Measurements from ENCODE around the gene ASTN2. TPM values are rescaled to one million over a fixed set of nuclear protein-coding genes. Genes with fewer than 3 reads are reported as not detected.

The ASTN2 gene
- polyA plus RNA-seq, 1 donor from 2014 or later = 6.8 TPM

DNA sequence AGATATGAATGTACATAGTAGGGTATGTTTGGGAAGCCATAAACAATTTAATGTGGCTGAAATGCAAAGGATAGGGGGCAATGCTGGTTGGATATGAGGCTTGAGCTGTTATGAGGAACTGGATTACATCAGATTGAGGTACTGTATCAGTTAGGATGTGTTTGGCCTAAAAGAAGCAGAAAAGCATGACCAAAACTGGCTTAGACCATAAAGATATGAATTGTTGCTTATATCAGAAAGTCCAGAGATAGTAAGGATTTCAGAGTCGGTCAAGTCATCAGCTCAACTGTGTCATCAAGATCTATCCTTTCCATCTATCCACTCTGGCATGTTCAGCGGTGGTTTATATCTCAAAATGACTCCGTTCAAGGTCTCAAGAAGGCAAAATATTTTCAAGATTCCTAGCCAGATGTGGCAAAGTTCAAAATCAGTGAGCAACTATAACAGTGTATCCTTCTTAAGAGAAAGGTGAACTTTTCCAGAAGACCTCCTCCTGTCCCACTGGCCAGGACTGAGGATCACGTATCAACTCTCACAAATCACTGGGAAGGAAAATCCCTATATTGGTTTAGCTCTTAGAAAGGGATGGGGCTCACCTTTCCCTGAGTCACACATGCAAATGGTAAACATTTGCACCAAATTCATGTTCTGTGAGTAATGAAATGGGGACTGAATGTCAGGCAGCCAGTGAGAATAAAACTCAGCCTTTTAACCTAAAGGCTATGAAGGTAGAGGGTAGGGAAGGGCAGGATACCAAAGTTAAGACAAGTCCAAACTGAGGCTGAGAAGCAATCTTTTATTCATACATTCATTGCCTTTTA lies 469.9 kb downstream of the ASTN2 start:
- no peaks in the 10 kb centered on the region for H3K27me3 ChIP-seq (ENCODE audit: insufficient read depth, low read depth, low read length)
- H3K9me3 ChIP-seq (ENCODE audit: low read length) = no peaks in the 10 kb centered on the region
- no peaks in the 10 kb centered on the region for H3K9me2 ChIP-seq (ENCODE audit: insufficient read depth, low read length)
- no peaks in the 10 kb centered on the region for H3F3A ChIP-seq (ENCODE audit: insufficient read depth, low read length, poor library complexity, severe bottlenecking)
- H3K36me3 ChIP-seq (ENCODE audit: insufficient read depth, low read length) = no peaks in the 10 kb centered on the region
- TF ChIP-seq RAD21 (conservative IDR thresholded peaks at IDR 0.05) (no peak), POLR2AphosphoS5 (IDR thresholded peaks at IDR 0.05) (no peak), SMC3 (conservative IDR thresholded peaks at IDR 0.05; ENCODE audit: poor library complexity) (no peak), MXI1 (conservative IDR thresholded peaks at IDR 0.05; ENCODE audit: poor library complexity, severe bottlenecking) (no peak), TAF1 (IDR thresholded peaks at IDR 0.05; ENCODE audit: low read depth) (no peak), EP300 (conservative IDR thresholded peaks at IDR 0.05; ENCODE audit: poor library complexity, severe bottlenecking) (no peak), EZH2 (IDR thresholded peaks at IDR 0.05; ENCODE audit: borderline replicate concordance, insufficient read depth, low read length, poor library complexity, severe bottlenecking) (no peak)
- TF ChIP-seq, protein P1, sequence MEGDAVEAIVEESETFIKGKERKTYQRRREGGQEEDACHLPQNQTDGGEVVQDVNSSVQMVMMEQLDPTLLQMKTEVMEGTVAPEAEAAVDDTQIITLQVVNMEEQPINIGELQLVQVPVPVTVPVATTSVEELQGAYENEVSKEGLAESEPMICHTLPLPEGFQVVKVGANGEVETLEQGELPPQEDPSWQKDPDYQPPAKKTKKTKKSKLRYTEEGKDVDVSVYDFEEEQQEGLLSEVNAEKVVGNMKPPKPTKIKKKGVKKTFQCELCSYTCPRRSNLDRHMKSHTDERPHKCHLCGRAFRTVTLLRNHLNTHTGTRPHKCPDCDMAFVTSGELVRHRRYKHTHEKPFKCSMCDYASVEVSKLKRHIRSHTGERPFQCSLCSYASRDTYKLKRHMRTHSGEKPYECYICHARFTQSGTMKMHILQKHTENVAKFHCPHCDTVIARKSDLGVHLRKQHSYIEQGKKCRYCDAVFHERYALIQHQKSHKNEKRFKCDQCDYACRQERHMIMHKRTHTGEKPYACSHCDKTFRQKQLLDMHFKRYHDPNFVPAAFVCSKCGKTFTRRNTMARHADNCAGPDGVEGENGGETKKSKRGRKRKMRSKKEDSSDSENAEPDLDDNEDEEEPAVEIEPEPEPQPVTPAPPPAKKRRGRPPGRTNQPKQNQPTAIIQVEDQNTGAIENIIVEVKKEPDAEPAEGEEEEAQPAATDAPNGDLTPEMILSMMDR (IDR thresholded peaks at IDR 0.05; ENCODE audit: poor library complexity, severe bottlenecking) = no peak
- TF ChIP-seq, protein P2, sequence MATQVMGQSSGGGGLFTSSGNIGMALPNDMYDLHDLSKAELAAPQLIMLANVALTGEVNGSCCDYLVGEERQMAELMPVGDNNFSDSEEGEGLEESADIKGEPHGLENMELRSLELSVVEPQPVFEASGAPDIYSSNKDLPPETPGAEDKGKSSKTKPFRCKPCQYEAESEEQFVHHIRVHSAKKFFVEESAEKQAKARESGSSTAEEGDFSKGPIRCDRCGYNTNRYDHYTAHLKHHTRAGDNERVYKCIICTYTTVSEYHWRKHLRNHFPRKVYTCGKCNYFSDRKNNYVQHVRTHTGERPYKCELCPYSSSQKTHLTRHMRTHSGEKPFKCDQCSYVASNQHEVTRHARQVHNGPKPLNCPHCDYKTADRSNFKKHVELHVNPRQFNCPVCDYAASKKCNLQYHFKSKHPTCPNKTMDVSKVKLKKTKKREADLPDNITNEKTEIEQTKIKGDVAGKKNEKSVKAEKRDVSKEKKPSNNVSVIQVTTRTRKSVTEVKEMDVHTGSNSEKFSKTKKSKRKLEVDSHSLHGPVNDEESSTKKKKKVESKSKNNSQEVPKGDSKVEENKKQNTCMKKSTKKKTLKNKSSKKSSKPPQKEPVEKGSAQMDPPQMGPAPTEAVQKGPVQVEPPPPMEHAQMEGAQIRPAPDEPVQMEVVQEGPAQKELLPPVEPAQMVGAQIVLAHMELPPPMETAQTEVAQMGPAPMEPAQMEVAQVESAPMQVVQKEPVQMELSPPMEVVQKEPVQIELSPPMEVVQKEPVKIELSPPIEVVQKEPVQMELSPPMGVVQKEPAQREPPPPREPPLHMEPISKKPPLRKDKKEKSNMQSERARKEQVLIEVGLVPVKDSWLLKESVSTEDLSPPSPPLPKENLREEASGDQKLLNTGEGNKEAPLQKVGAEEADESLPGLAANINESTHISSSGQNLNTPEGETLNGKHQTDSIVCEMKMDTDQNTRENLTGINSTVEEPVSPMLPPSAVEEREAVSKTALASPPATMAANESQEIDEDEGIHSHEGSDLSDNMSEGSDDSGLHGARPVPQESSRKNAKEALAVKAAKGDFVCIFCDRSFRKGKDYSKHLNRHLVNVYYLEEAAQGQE (IDR thresholded peaks at IDR 0.05; ENCODE audit: borderline replicate concordance) = no peak
- H2AFZ ChIP-seq (ENCODE audit: low read depth, low read length) = no peak overlapping the region
- H3K79me2 ChIP-seq (replicated peaks; ENCODE audit: insufficient read depth, low read length) = no peaks in the 10 kb centered on the region
- no peak overlapping the region for H3K9ac ChIP-seq (ENCODE audit: low read length)
- no peak overlapping the region for H3K4me2 ChIP-seq (ENCODE audit: low read length)
- H4K20me1 ChIP-seq (ENCODE audit: insufficient read depth) = no peaks in the 10 kb centered on the region
- H3K27ac ChIP-seq (ENCODE audit: low read length) = no peak overlapping the region
- H3K4me3 ChIP-seq (ENCODE audit: low read length) = no peak overlapping the region

DNA sequence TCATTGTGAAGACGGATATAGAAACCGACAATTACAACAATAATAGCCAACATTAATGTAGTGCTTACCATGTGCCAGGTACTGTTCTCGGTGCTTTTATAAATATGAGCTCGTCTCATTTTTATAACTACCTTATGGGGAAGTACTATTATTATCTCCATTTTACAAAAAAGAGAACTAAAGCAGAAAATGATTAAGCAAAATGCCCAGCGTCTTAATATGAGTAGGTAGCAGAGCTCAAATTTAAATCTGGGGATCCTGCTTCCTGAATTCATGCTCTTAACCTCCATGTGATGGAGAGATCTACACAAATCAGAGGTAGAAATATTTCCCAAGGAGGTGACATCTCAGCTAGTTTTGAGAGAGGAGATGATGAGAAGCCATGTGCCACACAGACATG lies 470.9 kb downstream of the ASTN2 start:
- Histone ChIP-seq H3K9me3 (ENCODE audit: low read length) (no peaks in the 10 kb centered on the region), H3K4me3 (ENCODE audit: low read length) (no peak overlapping the region), H3K27ac (ENCODE audit: low read length) (no peak overlapping the region), H4K20me1 (ENCODE audit: insufficient read depth) (no peaks in the 10 kb centered on the region), H3K9ac (ENCODE audit: low read length) (no peak overlapping the region), H3K36me3 (ENCODE audit: insufficient read depth, low read length) (no peaks in the 10 kb centered on the region), H3K4me2 (ENCODE audit: low read length) (no peak overlapping the region), H3F3A (ENCODE audit: insufficient read depth, low read length, poor library complexity, severe bottlenecking) (no peaks in the 10 kb centered on the region), H2AFZ (ENCODE audit: low read depth, low read length) (no peak overlapping the region), H3K27me3 (ENCODE audit: insufficient read depth, low read depth, low read length) (no peaks in the 10 kb centered on the region), H3K79me2 (replicated peaks; ENCODE audit: insufficient read depth, low read length) (no peaks in the 10 kb centered on the region), H3K9me2 (ENCODE audit: insufficient read depth, low read length) (no peaks in the 10 kb centered on the region)
- TF ChIP-seq, protein P1 (IDR thresholded peaks at IDR 0.05; ENCODE audit: poor library complexity, severe bottlenecking) = no peak
- TF ChIP-seq SMC3 (conservative IDR thresholded peaks at IDR 0.05; ENCODE audit: poor library complexity) = no peak
- no peak for TF ChIP-seq MXI1 (conservative IDR thresholded peaks at IDR 0.05; ENCODE audit: poor library complexity, severe bottlenecking)
- no peak for TF ChIP-seq RAD21 (conservative IDR thresholded peaks at IDR 0.05)
- no peak for TF ChIP-seq TAF1 (IDR thresholded peaks at IDR 0.05; ENCODE audit: low read depth)
- TF ChIP-seq EZH2 (IDR thresholded peaks at IDR 0.05; ENCODE audit: borderline replicate concordance, insufficient read depth, low read length, poor library complexity, severe bottlenecking) = no peak
- no peak for TF ChIP-seq POLR2AphosphoS5 (IDR thresholded peaks at IDR 0.05)
- TF ChIP-seq, protein P2 (IDR thresholded peaks at IDR 0.05; ENCODE audit: borderline replicate concordance) = no peak
- TF ChIP-seq EP300 (conservative IDR thresholded peaks at IDR 0.05; ENCODE audit: poor library complexity, severe bottlenecking) = no peak
